Liver (tissue), 2 donors: Measurements from ENCODE around the gene ORC6.

ENCODE experiments used
- ATF3 ChIP-seq: IDR thresholded peaks from 2 replicates; pipeline ENCODE4 v1.6.1; 2016; ENCODE audit warnings: antibody characterized with exemption
- RAD21 ChIP-seq, 2 donors: IDR thresholded peaks; 2 replicates each; pipeline ENCODE4 v1.6.1; 2016; ENCODE audit warnings: antibody characterized with exemption in 2 of 2, mild to moderate bottlenecking in 2 of 2
- YY1 ChIP-seq: IDR thresholded peaks from 2 replicates; pipeline ENCODE4 v1.6.1; 2016; ENCODE audit warnings: antibody characterized with exemption, mild to moderate bottlenecking
- donor health status: healthy.

- TF ChIP-seq RAD21 (IDR thresholded peaks at IDR 0.05), result peak; percentile 81 to 89
- TF ChIP-seq YY1, result no peak
- TF ChIP-seq ATF3, result no peak
Observed at GRCh38 chr16:46673320-46674013, 16.0 kb upstream of the ORC6 start.
